ENCODE measurements around the gene NWD2.
"Not testable (repeated sequence)": the region's sequence is repeated elsewhere in the genome, so short reads cannot be mapped to it uniquely, and the experiment has no call there.

NWD2 gene

DNA sequence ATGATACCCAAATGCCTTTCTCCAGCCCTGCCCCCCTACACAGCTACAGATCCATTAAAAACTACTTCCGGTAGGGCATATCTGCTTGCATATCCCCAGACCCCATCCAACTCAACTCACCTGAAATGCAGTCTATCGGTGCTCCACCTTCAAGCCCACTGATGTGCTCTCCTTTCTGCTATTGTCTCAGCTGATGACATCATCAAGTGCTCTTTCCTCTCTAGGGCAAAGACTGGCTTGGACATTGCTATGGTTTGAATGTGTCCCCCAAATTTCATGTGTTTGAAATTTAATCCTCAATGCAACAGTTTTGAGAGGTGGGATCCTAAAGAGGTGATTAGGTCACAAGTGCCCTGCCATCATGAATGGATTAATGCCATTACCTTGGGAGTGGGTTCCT lies 229.3 kb downstream of the NWD2 start:
- no peak for DNase-seq

- DNase-seq = no peak
Measured at GRCh38 chr4:37475087-37475486, 230.5 kb downstream of the NWD2 start.

DNA sequence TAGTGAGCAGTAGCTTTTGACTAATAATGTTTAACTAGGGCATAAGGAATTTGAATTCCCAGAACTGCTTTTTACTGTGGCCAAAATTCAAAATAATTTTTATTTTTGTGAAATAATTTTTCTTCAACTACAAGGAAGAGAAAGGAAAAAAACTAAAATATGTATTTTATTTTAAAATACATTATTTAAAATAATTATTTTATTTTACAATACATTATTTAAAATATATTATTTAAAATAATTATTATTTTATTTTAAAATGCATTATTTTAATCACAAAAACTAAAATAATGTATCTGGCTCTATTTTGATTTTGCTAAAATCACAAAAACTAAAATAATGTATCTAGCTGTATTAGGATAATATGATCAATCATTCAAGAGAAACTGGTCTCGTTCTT lies 231.2 kb downstream of the NWD2 start:
- no peak for DNase-seq

GRCh38 chr4:37476256-37476655 lies 231.7 kb downstream of the NWD2 start:
- DNase-seq = no peak

GRCh38 chr4:37476691-37477090 lies 232.1 kb downstream of the NWD2 start:
- DNase-seq = no peak

- DNase-seq = no peak
Measured at GRCh38 chr4:37477126-37477525, 232.6 kb downstream of the NWD2 start.

GRCh38 chr4:37478151-37478550 lies 233.6 kb downstream of the NWD2 start:
- no peak for DNase-seq

DNA sequence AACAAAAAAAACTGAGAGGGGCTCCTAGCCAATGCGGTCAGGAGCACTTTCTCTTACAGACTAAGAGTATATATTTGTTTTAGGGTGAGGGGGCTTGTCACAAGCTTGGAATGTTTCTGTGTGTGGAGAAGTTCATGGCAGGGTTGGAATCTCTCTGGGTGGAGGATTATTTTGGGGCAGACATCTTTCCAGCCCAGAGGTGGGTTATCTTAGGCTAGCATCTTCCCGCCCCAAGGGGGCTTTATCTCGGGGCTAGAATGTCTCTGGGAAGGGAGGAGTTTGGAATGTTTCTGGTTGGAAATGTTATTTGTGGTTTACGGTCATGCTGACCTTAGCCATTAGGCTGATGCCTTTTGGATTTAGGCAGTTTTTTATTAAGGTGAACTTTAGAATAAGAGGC lies 236.0 kb downstream of the NWD2 start:
- DNase-seq = no peak

GRCh38 chr4:37481547-37482122 lies 237.1 kb downstream of the NWD2 start:
- DNase-seq = no peak

- no peak for DNase-seq
Measured at GRCh38 chr4:37482236-37482913, 237.8 kb downstream of the NWD2 start.

DNA sequence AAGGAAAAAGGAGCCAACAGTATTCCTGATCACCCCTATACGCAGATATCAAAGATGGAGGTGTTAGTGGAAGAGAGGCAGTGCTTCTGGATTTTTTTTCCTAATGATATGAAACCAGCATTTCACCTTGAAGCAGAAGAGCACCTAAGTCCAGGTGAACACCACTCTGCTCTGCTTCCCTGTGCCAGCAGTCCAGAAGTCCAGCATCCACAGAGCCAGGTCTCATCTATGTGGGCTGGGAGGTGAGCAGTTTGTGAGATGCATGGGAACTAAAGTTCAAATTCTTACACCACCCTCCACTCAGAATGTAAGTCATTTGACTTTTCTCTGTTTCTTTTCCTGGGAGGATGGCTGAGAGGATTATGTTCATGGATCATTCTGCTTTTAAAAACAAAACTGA lies 239.1 kb downstream of the NWD2 start:
- DNase-seq = no peak

- DNase-seq = no peak
Measured at GRCh38 chr4:37486166-37486565, 241.6 kb downstream of the NWD2 start.

- DNase-seq = no peak
Measured at GRCh38 chr4:37487668-37488067, 243.1 kb downstream of the NWD2 start.

GRCh38 chr4:37489697-37490096 lies 245.2 kb downstream of the NWD2 start:
- no peak for DNase-seq

GRCh38 chr4:37490391-37491347 lies 246.1 kb downstream of the NWD2 start:
- DNase-seq = no peak

GRCh38 chr4:37495353-37495752 lies 250.8 kb downstream of the NWD2 start:
- DNase-seq = not testable (repeated sequence)

All from hippocampal formation (tissue), 2 donors.